ENCODE results near the gene MYRIP. TPM values are rescaled to one million over a fixed set of nuclear protein-coding genes. Genes with fewer than 3 reads are reported as not detected.

The MYRIP gene
- polyA plus RNA-seq, 1 of the 3 experiments (the other 2 are of a cell fraction): 1.2 TPM

DNA sequence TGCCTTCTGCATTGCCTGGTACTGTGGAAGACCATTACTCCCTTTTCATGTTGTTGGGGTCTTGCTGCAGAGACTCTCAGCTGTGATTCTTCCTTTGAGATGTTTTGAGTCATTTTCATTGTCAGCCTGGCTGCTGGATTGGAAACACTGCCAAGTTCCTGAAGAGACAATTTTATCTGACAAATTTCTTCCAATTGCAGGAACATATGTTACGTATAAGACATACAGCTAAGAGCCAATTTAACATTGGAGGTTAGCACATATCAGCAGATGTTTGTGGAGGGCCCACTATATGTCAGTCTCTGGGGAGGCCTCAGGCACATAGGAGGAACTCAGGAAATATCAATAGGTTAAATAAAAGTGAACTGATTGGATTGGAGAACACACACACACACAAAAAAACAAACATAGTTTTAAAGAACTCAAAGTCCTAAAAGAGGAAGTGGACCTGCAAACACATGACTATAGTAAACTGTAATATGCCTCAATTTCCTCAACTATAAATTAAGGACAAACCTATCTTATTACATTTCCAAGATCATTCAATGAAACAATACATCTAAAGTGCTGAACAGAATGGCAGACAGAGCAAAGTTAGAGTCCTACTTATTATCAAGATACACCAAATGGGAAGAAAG, 172.3 kb downstream of the MYRIP start:
- H3K9ac ChIP-seq: no peak overlapping the region
- no peaks in the 10 kb centered on the region for H4K20me1 ChIP-seq (ENCODE audit: insufficient read depth)
- no peaks in the 10 kb centered on the region for H3K27me3 ChIP-seq (ENCODE audit: insufficient read depth)
- CTCF ChIA-PET: no interaction called here
- no peak overlapping the region for H3K4me2 ChIP-seq
- no peaks in the 10 kb centered on the region for H3K79me2 ChIP-seq (ENCODE audit: insufficient read depth)
- peaks cover 0 to 9% of the 10 kb centered on the region in 2 experiments; a peak in 2 of 4 replicates for H3K4me1 ChIP-seq (ENCODE audit: control insufficient read depth in 1 of 2, insufficient read depth in 2 of 2, low read depth in 1 of 2, low read length in 1 of 2)
- H2AFZ ChIP-seq (ENCODE audit: low read depth): no peak overlapping the region
- no peaks in the 10 kb centered on the region for H3K9me3 ChIP-seq
- POLR2A ChIA-PET: no interaction called here
- H3K4me3 ChIP-seq (ENCODE audit: low read depth in 2 of 2, low read length in 1 of 2): no peak overlapping the region
- no peaks in the 10 kb centered on the region for H3K9me2 ChIP-seq
- H3K27ac ChIP-seq (ENCODE audit: low read depth in 2 of 2, low read length in 1 of 2): peak overlapping the region in 1 of 2 experiments; percentile 69; a peak in 2 of 4 replicates
- TF ChIP-seq SIN3A (IDR thresholded peaks at IDR 0.05; ENCODE audit: borderline replicate concordance, low read depth, low read length) (no peak), POLR2AphosphoS5 (IDR thresholded peaks at IDR 0.05; ENCODE audit: low read depth, low read length) (no peak), RFX5 (IDR thresholded peaks at IDR 0.05; ENCODE audit: low read length) (no peak), YY1 (IDR thresholded peaks at IDR 0.05; ENCODE audit: low read depth) (no peak), MEF2A (IDR thresholded peaks at IDR 0.05; ENCODE audit: borderline replicate concordance, low read depth) (no peak), FOSL2 (IDR thresholded peaks at IDR 0.05; ENCODE audit: borderline replicate concordance, low read depth) (no peak), RXRA (IDR thresholded peaks at IDR 0.05; ENCODE audit: borderline replicate concordance, low read depth) (no peak), FOXJ3 (CRISPR knock-in tag; IDR thresholded peaks at IDR 0.05) (no peak)
- TF ChIP-seq, protein P1, sequence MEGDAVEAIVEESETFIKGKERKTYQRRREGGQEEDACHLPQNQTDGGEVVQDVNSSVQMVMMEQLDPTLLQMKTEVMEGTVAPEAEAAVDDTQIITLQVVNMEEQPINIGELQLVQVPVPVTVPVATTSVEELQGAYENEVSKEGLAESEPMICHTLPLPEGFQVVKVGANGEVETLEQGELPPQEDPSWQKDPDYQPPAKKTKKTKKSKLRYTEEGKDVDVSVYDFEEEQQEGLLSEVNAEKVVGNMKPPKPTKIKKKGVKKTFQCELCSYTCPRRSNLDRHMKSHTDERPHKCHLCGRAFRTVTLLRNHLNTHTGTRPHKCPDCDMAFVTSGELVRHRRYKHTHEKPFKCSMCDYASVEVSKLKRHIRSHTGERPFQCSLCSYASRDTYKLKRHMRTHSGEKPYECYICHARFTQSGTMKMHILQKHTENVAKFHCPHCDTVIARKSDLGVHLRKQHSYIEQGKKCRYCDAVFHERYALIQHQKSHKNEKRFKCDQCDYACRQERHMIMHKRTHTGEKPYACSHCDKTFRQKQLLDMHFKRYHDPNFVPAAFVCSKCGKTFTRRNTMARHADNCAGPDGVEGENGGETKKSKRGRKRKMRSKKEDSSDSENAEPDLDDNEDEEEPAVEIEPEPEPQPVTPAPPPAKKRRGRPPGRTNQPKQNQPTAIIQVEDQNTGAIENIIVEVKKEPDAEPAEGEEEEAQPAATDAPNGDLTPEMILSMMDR (IDR thresholded peaks at IDR 0.05): no peak
- TF ChIP-seq, protein P2, sequence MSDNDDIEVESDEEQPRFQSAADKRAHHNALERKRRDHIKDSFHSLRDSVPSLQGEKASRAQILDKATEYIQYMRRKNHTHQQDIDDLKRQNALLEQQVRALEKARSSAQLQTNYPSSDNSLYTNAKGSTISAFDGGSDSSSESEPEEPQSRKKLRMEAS (IDR thresholded peaks at IDR 0.05; ENCODE audit: low read depth): no peak
- TF ChIP-seq, protein P3, sequence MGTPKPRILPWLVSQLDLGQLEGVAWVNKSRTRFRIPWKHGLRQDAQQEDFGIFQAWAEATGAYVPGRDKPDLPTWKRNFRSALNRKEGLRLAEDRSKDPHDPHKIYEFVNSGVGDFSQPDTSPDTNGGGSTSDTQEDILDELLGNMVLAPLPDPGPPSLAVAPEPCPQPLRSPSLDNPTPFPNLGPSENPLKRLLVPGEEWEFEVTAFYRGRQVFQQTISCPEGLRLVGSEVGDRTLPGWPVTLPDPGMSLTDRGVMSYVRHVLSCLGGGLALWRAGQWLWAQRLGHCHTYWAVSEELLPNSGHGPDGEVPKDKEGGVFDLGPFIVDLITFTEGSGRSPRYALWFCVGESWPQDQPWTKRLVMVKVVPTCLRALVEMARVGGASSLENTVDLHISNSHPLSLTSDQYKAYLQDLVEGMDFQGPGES (IDR thresholded peaks at IDR 0.05; ENCODE audit: low read depth, low read length): no peak
- no peak for DNase-seq
- WGBS (ENCODE audit: low lambda C conversion rate): 44% methylated on average over 1 of the region's 1 CpG
- H3F3A ChIP-seq (replicated peaks; ENCODE audit: insufficient read depth): no peaks in the 10 kb centered on the region
- H3K36me3 ChIP-seq (replicated peaks in 1 of 2; ENCODE audit: control insufficient read depth in 1 of 2, insufficient read depth in 2 of 2, low read length in 1 of 2): no peaks in the 10 kb centered on the region

DNA sequence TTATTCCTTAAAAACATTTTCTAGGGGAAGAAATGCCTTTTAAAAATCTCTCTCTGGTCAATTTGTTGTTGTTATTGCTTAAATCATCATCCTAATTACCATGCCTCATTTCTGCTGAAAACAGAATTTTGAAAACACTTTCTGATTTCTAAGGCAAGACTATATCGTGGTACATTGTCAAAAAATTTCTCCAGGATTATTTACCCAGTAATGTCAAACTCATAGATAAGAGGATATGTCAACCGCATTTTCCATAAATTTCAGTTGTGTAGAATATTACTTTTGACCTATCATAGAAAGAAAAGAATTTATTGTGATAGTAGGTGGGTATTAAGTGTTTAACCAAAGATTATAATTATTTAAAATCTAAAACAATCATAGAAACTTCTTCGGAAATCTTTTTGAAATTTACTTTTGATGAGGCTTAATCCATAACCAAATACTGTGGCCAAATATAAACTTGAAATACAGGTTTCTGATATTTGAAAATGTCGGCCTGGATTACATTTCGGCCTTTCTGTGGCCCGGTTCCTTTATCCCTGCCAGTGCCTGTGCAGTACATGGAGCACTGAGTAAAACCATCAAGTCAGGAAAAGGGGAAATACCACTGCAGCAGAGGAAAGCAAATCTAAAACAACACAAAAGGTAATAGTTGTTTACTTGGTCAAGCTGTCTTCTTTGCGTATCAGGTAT, 173.4 kb downstream of the MYRIP start:
- H3K9ac ChIP-seq: no peak overlapping the region
- H3K27me3 ChIP-seq (ENCODE audit: insufficient read depth): no peaks in the 10 kb centered on the region
- no peaks in the 10 kb centered on the region for H3K79me2 ChIP-seq (ENCODE audit: insufficient read depth)
- no peaks in the 10 kb centered on the region for H3K36me3 ChIP-seq (replicated peaks in 1 of 2; ENCODE audit: control insufficient read depth in 1 of 2, insufficient read depth in 2 of 2, low read length in 1 of 2)
- H3F3A ChIP-seq (replicated peaks; ENCODE audit: insufficient read depth): no peaks in the 10 kb centered on the region
- H3K27ac ChIP-seq (ENCODE audit: low read depth in 2 of 2, low read length in 1 of 2): no peak overlapping the region
- H3K9me3 ChIP-seq: no peaks in the 10 kb centered on the region
- no peak overlapping the region for H2AFZ ChIP-seq (ENCODE audit: low read depth)
- H3K4me2 ChIP-seq: no peak overlapping the region
- 61% methylated on average over 7 of the region's 7 CpGs for WGBS (ENCODE audit: low lambda C conversion rate)
- H3K9me2 ChIP-seq: no peaks in the 10 kb centered on the region
- CTCF ChIA-PET: no interaction called here
- peaks cover 0 to 9% of the 10 kb centered on the region in 2 experiments; a peak in 2 of 4 replicates for H3K4me1 ChIP-seq (ENCODE audit: control insufficient read depth in 1 of 2, insufficient read depth in 2 of 2, low read depth in 1 of 2, low read length in 1 of 2)
- no peak overlapping the region for H3K4me3 ChIP-seq (ENCODE audit: low read depth in 2 of 2, low read length in 1 of 2)
- no peak for DNase-seq
- H4K20me1 ChIP-seq (ENCODE audit: insufficient read depth): no peaks in the 10 kb centered on the region
- POLR2A ChIA-PET: no interaction called here
- TF ChIP-seq, protein P2 (IDR thresholded peaks at IDR 0.05; ENCODE audit: low read depth): no peak
- TF ChIP-seq NRF1 (IDR thresholded peaks at IDR 0.05; ENCODE audit: low read depth, low read length): no peak
- TF ChIP-seq GATA2 (CRISPR knock-in tag; IDR thresholded peaks at IDR 0.05): no peak
- no peak for TF ChIP-seq MXI1 (IDR thresholded peaks at IDR 0.05; ENCODE audit: low read depth, low read length)
- TF ChIP-seq GABPA (IDR thresholded peaks at IDR 0.05; ENCODE audit: low read depth): no peak
- no peak for TF ChIP-seq RXRA (IDR thresholded peaks at IDR 0.05; ENCODE audit: borderline replicate concordance, low read depth)
- TF ChIP-seq SMC3 (IDR thresholded peaks at IDR 0.05; ENCODE audit: low read depth, low read length): no peak
- TF ChIP-seq TCF12 (IDR thresholded peaks at IDR 0.05): no peak
- TF ChIP-seq NFIC (IDR thresholded peaks at IDR 0.05; ENCODE audit: borderline replicate concordance): no peak
- no peak for TF ChIP-seq YY1 (IDR thresholded peaks at IDR 0.05; ENCODE audit: low read depth)
- TF ChIP-seq, protein P4, sequence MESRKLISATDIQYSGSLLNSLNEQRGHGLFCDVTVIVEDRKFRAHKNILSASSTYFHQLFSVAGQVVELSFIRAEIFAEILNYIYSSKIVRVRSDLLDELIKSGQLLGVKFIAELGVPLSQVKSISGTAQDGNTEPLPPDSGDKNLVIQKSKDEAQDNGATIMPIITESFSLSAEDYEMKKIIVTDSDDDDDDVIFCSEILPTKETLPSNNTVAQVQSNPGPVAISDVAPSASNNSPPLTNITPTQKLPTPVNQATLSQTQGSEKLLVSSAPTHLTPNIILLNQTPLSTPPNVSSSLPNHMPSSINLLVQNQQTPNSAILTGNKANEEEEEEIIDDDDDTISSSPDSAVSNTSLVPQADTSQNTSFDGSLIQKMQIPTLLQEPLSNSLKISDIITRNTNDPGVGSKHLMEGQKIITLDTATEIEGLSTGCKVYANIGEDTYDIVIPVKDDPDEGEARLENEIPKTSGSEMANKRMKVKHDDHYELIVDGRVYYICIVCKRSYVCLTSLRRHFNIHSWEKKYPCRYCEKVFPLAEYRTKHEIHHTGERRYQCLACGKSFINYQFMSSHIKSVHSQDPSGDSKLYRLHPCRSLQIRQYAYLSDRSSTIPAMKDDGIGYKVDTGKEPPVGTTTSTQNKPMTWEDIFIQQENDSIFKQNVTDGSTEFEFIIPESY (IDR thresholded peaks at IDR 0.05; ENCODE audit: borderline replicate concordance, low read depth): no peak
- TF ChIP-seq RFX5 (IDR thresholded peaks at IDR 0.05; ENCODE audit: low read length): no peak
- TF ChIP-seq, protein P5, sequence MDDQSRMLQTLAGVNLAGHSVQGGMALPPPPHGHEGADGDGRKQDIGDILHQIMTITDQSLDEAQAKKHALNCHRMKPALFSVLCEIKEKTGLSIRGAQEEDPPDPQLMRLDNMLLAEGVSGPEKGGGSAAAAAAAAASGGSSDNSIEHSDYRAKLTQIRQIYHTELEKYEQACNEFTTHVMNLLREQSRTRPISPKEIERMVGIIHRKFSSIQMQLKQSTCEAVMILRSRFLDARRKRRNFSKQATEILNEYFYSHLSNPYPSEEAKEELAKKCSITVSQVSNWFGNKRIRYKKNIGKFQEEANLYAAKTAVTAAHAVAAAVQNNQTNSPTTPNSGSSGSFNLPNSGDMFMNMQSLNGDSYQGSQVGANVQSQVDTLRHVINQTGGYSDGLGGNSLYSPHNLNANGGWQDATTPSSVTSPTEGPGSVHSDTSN (IDR thresholded peaks at IDR 0.05): no peak
- no peak for TF ChIP-seq POLR2AphosphoS5 (IDR thresholded peaks at IDR 0.05; ENCODE audit: low read depth, low read length)

Data from SK-N-SH (cell line).